Ishikawa (cell line): ENCODE data around the gene IREB2.

Experiments used
- EP300 ChIP-seq: IDR thresholded peaks from 2 replicates; pipeline ENCODE4 v1.6.1; 2012; ENCODE audit warnings: borderline replicate concordance
- MAX ChIP-seq: IDR thresholded peaks from 2 replicates; pipeline ENCODE4 v1.6.1; 2012
- REST ChIP-seq: IDR thresholded peaks from 2 replicates; pipeline ENCODE4 v1.6.1; 2012; ENCODE audit warnings: low read depth, mild to moderate bottlenecking
- YY1 ChIP-seq: IDR thresholded peaks from 2 replicates; pipeline ENCODE4 v1.6.1; 2012; ENCODE audit warnings: low read depth

- TF ChIP-seq MAX (no peak), REST (no peak), YY1 (no peak), EP300 (no peak)
Observed at GRCh38 chr15:78396186-78396814, 41.7 kb upstream of the IREB2 start.
